ENCODE data around the gene OSTM1. TPM values are rescaled to one million over a fixed set of nuclear protein-coding genes. Genes with fewer than 3 reads are reported as not detected.

The OSTM1 gene
- total and polyA plus RNA-seq, 10 of the 15 experiments (the other 5 are each of a cell fraction or from before 2014, with no cell fraction given): 3.0 to 17.1 (median 5.8) TPM

DNA sequence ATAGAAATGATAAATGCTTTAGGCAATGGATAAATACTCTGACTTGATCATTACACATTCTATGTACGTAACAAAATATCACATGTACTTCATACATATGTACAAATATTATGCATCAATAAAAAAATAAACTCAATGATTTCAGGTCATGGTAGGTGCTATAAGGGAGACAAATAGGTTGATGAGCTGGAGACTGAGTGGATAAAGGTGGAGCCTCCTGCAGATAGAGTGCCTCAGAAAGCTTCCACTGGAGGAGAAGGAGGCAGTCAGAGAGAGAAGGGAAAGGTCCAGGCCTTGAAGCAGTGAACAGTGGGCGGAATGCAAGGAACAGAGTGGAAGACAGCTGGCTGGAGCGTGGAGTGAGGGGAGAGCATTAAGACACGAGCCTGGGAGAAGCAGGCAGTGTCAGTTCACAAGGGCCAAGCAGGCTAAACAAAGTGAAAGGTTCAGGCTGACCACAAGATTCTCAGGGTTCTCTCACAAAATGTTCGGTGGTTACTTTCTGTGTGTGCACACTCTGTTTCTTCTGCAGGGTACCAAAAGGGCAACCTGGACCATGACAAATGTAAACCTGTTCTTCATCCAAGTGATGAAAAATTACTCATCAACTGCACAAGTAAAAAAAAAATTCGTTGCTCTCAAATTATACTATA, 60.6 kb downstream of the OSTM1 start:
- H3K27me3 ChIP-seq (replicated peaks in 1 of 2; ENCODE audit: control insufficient read depth in 2 of 2, insufficient read depth in 2 of 2, low read length in 1 of 2): no peaks in the 10 kb centered on the region
- H3K79me2 ChIP-seq (ENCODE audit: control insufficient read depth, insufficient read depth, low read length): no peaks in the 10 kb centered on the region
- H3K4me2 ChIP-seq (ENCODE audit: control insufficient read depth, insufficient read depth): no peak overlapping the region
- H3K9me3 ChIP-seq (replicated peaks; ENCODE audit: control insufficient read depth, insufficient read depth, low read length): no peaks in the 10 kb centered on the region; the same call in 1 of the 3 replicates
- ChIA-PET RAD21 (ENCODE audit: unreplicated experiment) (no interaction called here), CTCF (no interaction called here), POLR2A (no interaction called here), SMC1A (ENCODE audit: uncharacterized antibody, unreplicated experiment) (no interaction called here)
- intact Hi-C loops (cut with micrococcal nuclease; ENCODE audit: unreplicated experiment) (no loop called here), in situ Hi-C loops (cut with MboI) (no loop called here)
- no peaks in the 10 kb centered on the region for H4K20me1 ChIP-seq (ENCODE audit: control insufficient read depth, insufficient read depth)
- no peak overlapping the region for H3K9ac ChIP-seq (ENCODE audit: control insufficient read depth, insufficient read depth, low read length)
- DNase-seq (ENCODE audit: low read depth, low spot score) (no peak), ATAC-seq (no peak), FAIRE-seq (no peak)
- WGBS (ENCODE audit: insufficient coverage, insufficient replicate concordance, low lambda C conversion rate, missing lambda C conversion rate): 20% methylated on average over 6 of the region's 6 CpGs
- TF ChIP-seq SMC3 (IDR thresholded peaks at IDR 0.05; ENCODE audit: borderline replicate concordance, low read length) (no peak), CEBPB (IDR thresholded peaks at IDR 0.05; ENCODE audit: borderline replicate concordance in 1 of 2, low read depth in 2 of 2, low read length in 2 of 2) (no peak), POU2F2 (IDR thresholded peaks at IDR 0.05; ENCODE audit: borderline replicate concordance, low read depth, low read length) (no peak), HDAC6 (IDR thresholded peaks at IDR 0.05; ENCODE audit: unreplicated experiment) (no peak), SP1 (IDR thresholded peaks at IDR 0.05; ENCODE audit: low read depth, low read length) (no peak), CBFB (IDR thresholded peaks at IDR 0.05; ENCODE audit: low read depth) (no peak), RBBP5 (conservative IDR thresholded peaks at IDR 0.05) (no peak)
- H3K27ac ChIP-seq (ENCODE audit: control insufficient read depth, insufficient read depth): no peak overlapping the region
- no peaks in the 10 kb centered on the region for H3K4me1 ChIP-seq (ENCODE audit: control insufficient read depth, insufficient read depth, low read length)
- BruUV-seq (replicated peaks): no TSS peak
- H3K4me3 ChIP-seq: no peak overlapping the region
- H3K36me3 ChIP-seq (ENCODE audit: control insufficient read depth in 2 of 2, insufficient read depth in 2 of 2, low read length in 1 of 2): no peaks in the 10 kb centered on the region
- H2AFZ ChIP-seq (ENCODE audit: control insufficient read depth, low read depth, low read length): no peak overlapping the region

GRCh38 chr6:108009894-108010293, 64.6 kb downstream of the OSTM1 start:
- BruUV-seq (replicated peaks): no TSS peak
- Histone ChIP-seq H3K36me3 (ENCODE audit: control insufficient read depth in 2 of 2, insufficient read depth in 2 of 2, low read length in 1 of 2) (no peaks in the 10 kb centered on the region), H3K27me3 (replicated peaks in 1 of 2; ENCODE audit: control insufficient read depth in 2 of 2, insufficient read depth in 2 of 2, low read length in 1 of 2) (no peaks in the 10 kb centered on the region), H3K4me1 (ENCODE audit: control insufficient read depth, insufficient read depth, low read length) (no peaks in the 10 kb centered on the region), H3K9ac (ENCODE audit: control insufficient read depth, insufficient read depth, low read length) (no peak overlapping the region), H3K27ac (ENCODE audit: control insufficient read depth, insufficient read depth) (no peak overlapping the region), H3K9me3 (replicated peaks; ENCODE audit: control insufficient read depth, insufficient read depth, low read length) (no peaks in the 10 kb centered on the region; the same call in 1 of the 3 replicates), H4K20me1 (ENCODE audit: control insufficient read depth, insufficient read depth) (no peaks in the 10 kb centered on the region), H3K4me2 (ENCODE audit: control insufficient read depth, insufficient read depth) (no peak overlapping the region), H3K4me3 (no peak overlapping the region), H3K79me2 (ENCODE audit: control insufficient read depth, insufficient read depth, low read length) (no peaks in the 10 kb centered on the region), H2AFZ (ENCODE audit: control insufficient read depth, low read depth, low read length) (no peak overlapping the region)
- DNase-seq (ENCODE audit: low read depth, low spot score) (no peak), FAIRE-seq (no peak), ATAC-seq (no peak)
- RAD21 ChIA-PET (ENCODE audit: unreplicated experiment): interaction anchor here (1.2 kb wide), 1 partner anchor 30 kb away, joined by 3 read pairs; no protein-coding TSS in a partner anchor
- CTCF ChIA-PET: no interaction called here
- in situ Hi-C loops (cut with MboI): no loop called here
- SMC1A ChIA-PET (ENCODE audit: uncharacterized antibody, unreplicated experiment): interaction anchor here (0.6 kb wide), 1 partner anchor 140 kb away, joined by 3 read pairs; no protein-coding TSS in a partner anchor
- TF ChIP-seq RAD51 (IDR thresholded peaks at IDR 0.05) (no peak), EED (IDR thresholded peaks at IDR 0.05; ENCODE audit: low read depth) (no peak), ZBTB40 (IDR thresholded peaks at IDR 0.05; ENCODE audit: borderline replicate concordance) (no peak), FOS (IDR thresholded peaks at IDR 0.05; ENCODE audit: borderline replicate concordance, extremely low read depth, insufficient read length) (no peak), CREB1 (IDR thresholded peaks at IDR 0.05; ENCODE audit: low read depth) (no peak)
- intact Hi-C loops (cut with micrococcal nuclease; ENCODE audit: unreplicated experiment): no loop called here
- POLR2A ChIA-PET: no interaction called here
